ENCODE measurements around the gene PRIM2. TPM values are rescaled to one million over a fixed set of nuclear protein-coding genes. Genes with fewer than 3 reads are reported as not detected.

PRIM2 gene
- total and polyA plus RNA-seq, 2 of the 8 experiments (the other 6 are each of a cell fraction or from before 2014, with no cell fraction given) = 20.8 to 46.8 TPM

GRCh38 chr6:57303931-57304681, 13.3 kb upstream of the PRIM2 start (continued):
- TF ChIP-seq CHD7 (IDR thresholded peaks at IDR 0.05; ENCODE audit: insufficient replicate concordance, low read length) = no peak
- no peak for TF ChIP-seq GABPA (IDR thresholded peaks at IDR 0.05; ENCODE audit: borderline replicate concordance, insufficient read depth, low read length)
- no peak for TF ChIP-seq CBX5 (IDR thresholded peaks at IDR 0.05; ENCODE audit: low read depth, low read length)
- no peak for TF ChIP-seq TBP (IDR thresholded peaks at IDR 0.05; ENCODE audit: low read depth, low read length)
- TF ChIP-seq POLR2AphosphoS5 (IDR thresholded peaks at IDR 0.05; ENCODE audit: low read depth, low read length) = no peak

Data from H1 (cell line).